HEK293 (cell line): ENCODE measurements around the gene GON7.

Experiments
- CTCF ChIA-PET: fragments of 350-600 bp; formaldehyde crosslinking; extraction: SDS; loops from one replicate; lab custom pipeline; 2021; ENCODE audit warnings: antibody characterized with exemption; lab: Yijun Ruan, JAX
- POLR2A ChIA-PET: fragments of 300-600 bp; formaldehyde crosslinking; extraction: SDS; loops from one replicate; lab custom pipeline; 2020; ENCODE audit warnings: antibody characterized with exemption, inconsistent platforms; lab: Yijun Ruan, JAX
- H3K27ac ChIP-seq: fragments of 200-500 bp; sonication (Bioruptor generic); 2 replicates; pipeline ENCODE4 v1.5.1; 2014; ENCODE audit warnings: low read depth, low read length, control low read depth, inconsistent platforms; ENCODE audit errors: extremely low read depth
- H3K36me3 ChIP-seq, 2 experiments: fragments of 200-500 bp in 1 of 2; sonication (Bioruptor generic) in 1 of 2; 1 replicate in 1 of 2; 2 replicates in 1 of 2; pipeline ENCODE4 v1.5.1; 2014 to 2017; ENCODE audit warnings: inconsistent platforms in 2 of 2, low read length in 2 of 2; ENCODE audit not compliant: control insufficient read depth in 2 of 2, insufficient read depth in 1 of 2
- H3K4me1 ChIP-seq: fragments of 200-500 bp; sonication (Bioruptor generic); 2 replicates; pipeline ENCODE4 v1.5.1; 2014; ENCODE audit warnings: mild to moderate bottlenecking, low read length, inconsistent platforms; ENCODE audit not compliant: control insufficient read depth, insufficient read depth
- H3K4me3 ChIP-seq: 2 replicates; pipeline ENCODE4 v1.5.1; 2011; ENCODE audit warnings: low read depth, mild to moderate bottlenecking, control low read depth, low read length, moderate library complexity
- H3K9me3 ChIP-seq: fragments of 200-500 bp; sonication (Bioruptor generic); 2 replicates; pipeline ENCODE4 v1.5.1; 2014; ENCODE audit warnings: low read depth, low read length, inconsistent platforms; ENCODE audit not compliant: control insufficient read depth, insufficient read depth
- RBAK ChIP-seq: fragments of 450-650 bp; formaldehyde crosslinking; IDR thresholded peaks from 2 replicates; pipeline ENCODE4 v1.5.1; 2016; ENCODE audit warnings: missing biosample characterization, missing genetic modification characterization
- SCRT2 ChIP-seq: fragments of 450-650 bp; formaldehyde crosslinking; IDR thresholded peaks from 2 replicates; pipeline ENCODE4 v1.5.1; 2016; ENCODE audit warnings: missing biosample characterization, missing genetic modification characterization
- ZBTB21 ChIP-seq: fragments of 450-650 bp; formaldehyde crosslinking; IDR thresholded peaks from 2 replicates; pipeline ENCODE4 v1.5.1; 2017; ENCODE audit warnings: missing biosample characterization, missing genetic modification characterization
- ZNF174 ChIP-seq: fragments of 450-650 bp; formaldehyde crosslinking; IDR thresholded peaks from 2 replicates; pipeline ENCODE4 v1.5.0; 2017; ENCODE audit warnings: missing biosample characterization, mild to moderate bottlenecking, missing genetic modification characterization
- ZNF426 ChIP-seq: fragments of 450-650 bp; formaldehyde crosslinking; IDR thresholded peaks from 2 replicates; pipeline ENCODE4 v1.5.1; 2017; ENCODE audit warnings: missing biosample characterization, missing genetic modification characterization, mild to moderate bottlenecking, inconsistent platforms, moderate library complexity
- ZNF501 ChIP-seq: fragments of 450-650 bp; formaldehyde crosslinking; IDR thresholded peaks from 2 replicates; pipeline ENCODE4 v1.5.1; 2016; ENCODE audit warnings: missing biosample characterization, missing genetic modification characterization
- ZNF514 ChIP-seq: fragments of 450-650 bp; formaldehyde crosslinking; IDR thresholded peaks from 2 replicates; pipeline ENCODE4 v1.5.1; 2016; ENCODE audit warnings: missing biosample characterization, missing genetic modification characterization
- ZNF654 ChIP-seq: fragments of 450-650 bp; formaldehyde crosslinking; IDR thresholded peaks from 2 replicates; pipeline ENCODE4 v1.5.1; 2016; ENCODE audit warnings: low read depth, missing biosample characterization, missing genetic modification characterization
- ZNF843 ChIP-seq: fragments of 450-650 bp; formaldehyde crosslinking; IDR thresholded peaks from 2 replicates; pipeline ENCODE4 v1.5.1; 2016; ENCODE audit warnings: missing biosample characterization, missing genetic modification characterization
- TF ChIP-seq, protein P1 (sequence below): fragments of 450-650 bp; formaldehyde crosslinking; IDR thresholded peaks from 2 replicates; pipeline ENCODE4 v1.5.1; 2016; ENCODE audit warnings: missing biosample characterization, missing genetic modification characterization, borderline replicate concordance
- TF ChIP-seq, protein P2 (sequence below): fragments of 450-650 bp; formaldehyde crosslinking; IDR thresholded peaks from 2 replicates; pipeline ENCODE4 v1.5.1; 2016; ENCODE audit warnings: missing biosample characterization, missing genetic modification characterization

The GON7 gene

DNA sequence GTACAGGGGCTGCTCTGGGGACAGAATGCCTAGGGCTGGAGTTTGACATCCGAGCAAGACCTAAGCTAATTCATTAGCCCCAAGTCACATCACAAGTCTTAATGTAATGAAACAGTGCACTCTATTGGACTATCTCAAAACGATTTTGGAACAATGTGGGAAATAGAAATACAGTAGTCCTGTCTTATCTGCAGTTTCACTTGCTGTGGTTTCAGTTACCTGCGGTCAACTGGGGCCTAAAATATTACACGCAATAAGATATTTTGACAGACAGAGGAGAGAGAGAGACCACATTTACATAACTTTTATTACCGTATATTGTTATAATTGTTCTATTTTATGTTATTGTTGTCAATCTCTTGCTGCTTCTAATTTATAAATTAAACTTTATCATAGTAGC is 43.3 kb downstream of the GON7 start (continued):
- TF ChIP-seq, protein P1, sequence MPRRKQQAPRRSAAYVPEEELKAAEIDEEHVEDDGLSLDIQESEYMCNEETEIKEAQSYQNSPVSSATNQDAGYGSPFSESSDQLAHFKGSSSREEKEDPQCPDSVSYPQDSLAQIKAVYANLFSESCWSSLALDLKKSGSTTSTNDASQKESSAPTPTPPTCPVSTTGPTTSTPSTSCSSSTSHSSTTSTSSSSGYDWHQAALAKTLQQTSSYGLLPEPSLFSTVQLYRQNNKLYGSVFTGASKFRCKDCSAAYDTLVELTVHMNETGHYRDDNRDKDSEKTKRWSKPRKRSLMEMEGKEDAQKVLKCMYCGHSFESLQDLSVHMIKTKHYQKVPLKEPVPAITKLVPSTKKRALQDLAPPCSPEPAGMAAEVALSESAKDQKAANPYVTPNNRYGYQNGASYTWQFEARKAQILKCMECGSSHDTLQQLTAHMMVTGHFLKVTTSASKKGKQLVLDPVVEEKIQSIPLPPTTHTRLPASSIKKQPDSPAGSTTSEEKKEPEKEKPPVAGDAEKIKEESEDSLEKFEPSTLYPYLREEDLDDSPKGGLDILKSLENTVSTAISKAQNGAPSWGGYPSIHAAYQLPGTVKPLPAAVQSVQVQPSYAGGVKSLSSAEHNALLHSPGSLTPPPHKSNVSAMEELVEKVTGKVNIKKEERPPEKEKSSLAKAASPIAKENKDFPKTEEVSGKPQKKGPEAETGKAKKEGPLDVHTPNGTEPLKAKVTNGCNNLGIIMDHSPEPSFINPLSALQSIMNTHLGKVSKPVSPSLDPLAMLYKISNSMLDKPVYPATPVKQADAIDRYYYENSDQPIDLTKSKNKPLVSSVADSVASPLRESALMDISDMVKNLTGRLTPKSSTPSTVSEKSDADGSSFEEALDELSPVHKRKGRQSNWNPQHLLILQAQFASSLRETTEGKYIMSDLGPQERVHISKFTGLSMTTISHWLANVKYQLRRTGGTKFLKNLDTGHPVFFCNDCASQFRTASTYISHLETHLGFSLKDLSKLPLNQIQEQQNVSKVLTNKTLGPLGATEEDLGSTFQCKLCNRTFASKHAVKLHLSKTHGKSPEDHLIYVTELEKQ (tag by site-specific recombination), result no peak
- TF ChIP-seq ZNF426 (no peak), ZNF843 (tag by site-specific recombination) (no peak), SCRT2 (tag by site-specific recombination) (no peak), RBAK (tag by site-specific recombination) (no peak), ZNF514 (no peak), ZBTB21 (tag by site-specific recombination) (no peak)

DNA sequence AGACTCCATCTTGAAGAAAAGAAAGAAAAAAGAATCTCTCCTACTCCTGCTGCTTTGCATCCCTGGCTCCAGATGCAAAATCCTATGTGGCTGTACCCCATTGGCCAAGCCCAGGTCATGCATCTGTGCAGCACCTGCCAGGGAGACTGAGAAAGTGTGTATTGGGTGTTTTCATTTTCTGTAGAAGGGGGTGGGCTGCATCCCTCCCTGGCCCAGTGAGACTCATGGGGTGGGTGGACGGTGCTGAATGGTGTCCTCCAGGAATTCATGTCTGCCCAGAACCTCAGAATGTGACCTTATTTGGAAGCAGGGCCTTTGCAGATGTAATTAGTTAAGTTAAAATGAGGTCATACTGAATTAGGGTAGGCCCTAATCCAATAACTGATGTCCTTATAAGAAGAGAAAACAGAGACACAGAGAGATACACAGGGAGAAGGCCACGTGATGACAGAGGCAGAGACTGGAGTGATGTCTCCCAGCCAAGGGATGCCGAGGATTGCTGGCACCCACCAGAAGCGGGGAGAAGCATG is 45.4 kb downstream of the GON7 start:
- H3K36me3 ChIP-seq, result no peaks in the 10 kb centered on the region
- H3K4me3 ChIP-seq, result no peak overlapping the region
- no peaks in the 10 kb centered on the region for H3K9me3 ChIP-seq
- ChIA-PET POLR2A (no interaction called here), CTCF (interaction anchor here (1.0 to 1.4 kb wide), 4 partner anchors 8 to 227 kb away, joined by 3 to 7 read pairs (median 4); no protein-coding TSS in a partner anchor)
- H3K27ac ChIP-seq, result no peak overlapping the region
- no peaks in the 10 kb centered on the region for H3K4me1 ChIP-seq
- TF ChIP-seq, protein P2, sequence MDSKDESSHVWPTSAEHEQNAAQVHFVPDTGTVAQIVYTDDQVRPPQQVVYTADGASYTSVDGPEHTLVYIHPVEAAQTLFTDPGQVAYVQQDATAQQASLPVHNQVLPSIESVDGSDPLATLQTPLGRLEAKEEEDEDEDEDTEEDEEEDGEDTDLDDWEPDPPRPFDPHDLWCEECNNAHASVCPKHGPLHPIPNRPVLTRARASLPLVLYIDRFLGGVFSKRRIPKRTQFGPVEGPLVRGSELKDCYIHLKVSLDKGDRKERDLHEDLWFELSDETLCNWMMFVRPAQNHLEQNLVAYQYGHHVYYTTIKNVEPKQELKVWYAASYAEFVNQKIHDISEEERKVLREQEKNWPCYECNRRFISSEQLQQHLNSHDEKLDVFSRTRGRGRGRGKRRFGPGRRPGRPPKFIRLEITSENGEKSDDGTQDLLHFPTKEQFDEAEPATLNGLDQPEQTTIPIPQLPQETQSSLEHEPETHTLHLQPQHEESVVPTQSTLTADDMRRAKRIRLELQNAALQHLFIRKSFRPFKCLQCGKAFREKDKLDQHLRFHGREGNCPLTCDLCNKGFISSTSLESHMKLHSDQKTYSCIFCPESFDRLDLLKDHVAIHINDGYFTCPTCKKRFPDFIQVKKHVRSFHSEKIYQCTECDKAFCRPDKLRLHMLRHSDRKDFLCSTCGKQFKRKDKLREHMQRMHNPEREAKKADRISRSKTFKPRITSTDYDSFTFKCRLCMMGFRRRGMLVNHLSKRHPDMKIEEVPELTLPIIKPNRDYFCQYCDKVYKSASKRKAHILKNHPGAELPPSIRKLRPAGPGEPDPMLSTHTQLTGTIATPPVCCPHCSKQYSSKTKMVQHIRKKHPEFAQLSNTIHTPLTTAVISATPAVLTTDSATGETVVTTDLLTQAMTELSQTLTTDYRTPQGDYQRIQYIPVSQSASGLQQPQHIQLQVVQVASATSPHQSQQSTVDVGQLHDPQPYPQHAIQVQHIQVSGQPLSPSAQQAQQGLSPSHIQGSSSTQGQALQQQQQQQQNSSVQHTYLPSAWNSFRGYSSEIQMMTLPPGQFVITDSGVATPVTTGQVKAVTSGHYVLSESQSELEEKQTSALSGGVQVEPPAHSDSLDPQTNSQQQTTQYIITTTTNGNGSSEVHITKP (tag by site-specific recombination), result peak; percentile 31; the same call in 1 of the 2 replicates
- no peak for TF ChIP-seq ZNF174 (tag by site-specific recombination)
- TF ChIP-seq, all 188 proteins: peak for 1

DNA sequence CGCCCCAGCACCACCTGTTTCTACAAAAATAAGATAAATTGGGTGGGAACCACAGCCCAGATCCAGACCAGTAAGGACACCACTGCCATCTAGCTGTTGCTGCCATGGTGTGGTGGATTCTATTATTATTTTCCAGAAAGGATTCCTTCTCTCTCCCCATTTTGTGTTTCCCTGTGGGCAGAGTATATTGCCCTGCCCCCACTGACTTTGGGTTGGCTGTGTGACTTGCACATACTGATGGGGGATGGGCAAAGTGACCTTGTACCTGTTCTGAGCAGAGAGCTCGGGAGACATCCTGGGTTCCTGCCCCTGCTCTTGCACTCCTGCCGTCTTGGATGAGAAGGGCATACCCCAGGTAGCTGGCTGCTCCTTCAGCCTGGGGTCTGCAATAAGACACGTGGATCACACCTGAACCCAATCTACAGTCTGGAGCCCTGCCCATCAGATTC is 46.5 kb downstream of the GON7 start:
- TF ChIP-seq ZNF501 (no peak), ZNF654 (tag by site-specific recombination) (peak; percentile 38)
- Histone ChIP-seq H3K9me3 (no peaks in the 10 kb centered on the region), H3K36me3 (no peaks in the 10 kb centered on the region), H3K4me1 (no peaks in the 10 kb centered on the region), H3K27ac (no peak overlapping the region), H3K4me3 (no peak overlapping the region)
- POLR2A ChIA-PET, result interaction anchor here (0.7 kb wide), 1 partner anchor 27 kb away, joined by 3 read pairs; no protein-coding TSS in a partner anchor
- CTCF ChIA-PET, result interaction anchor here (0.6 to 1.4 kb wide), 11 partner anchors 9 to 506 kb away, joined by 3 to 8 read pairs (median 4); no protein-coding TSS in a partner anchor
